ENCODE measurements around the gene PRSS33.

GRCh38 chr16:2762711-2763110 lies 24.6 kb downstream of the PRSS33 start:
- TF ChIP-seq CTCF (IDR thresholded peaks at IDR 0.05): no peak
- TF ChIP-seq POLR2A (IDR thresholded peaks at IDR 0.05): no peak
